GM21529 (cell line): ENCODE results near the gene NDUFB5.

Experiments used
- ATAC-seq: cut with Tn5 transposase; IDR thresholded peaks from one replicate; pipeline ENCODE4 v1.9.1; 2021; ENCODE audit not compliant: unreplicated experiment

NDUFB5 gene

GRCh38 chr3:179676081-179676480 is 71.5 kb downstream of the NDUFB5 start:
- no peak for ATAC-seq
